ENCODE measurements around the gene GMEB2. TPM values are rescaled to one million over a fixed set of nuclear protein-coding genes. Genes with fewer than 3 reads are reported as not detected.

Gene GMEB2
- total RNA-seq, 1 donor: 9.4 TPM

DNA sequence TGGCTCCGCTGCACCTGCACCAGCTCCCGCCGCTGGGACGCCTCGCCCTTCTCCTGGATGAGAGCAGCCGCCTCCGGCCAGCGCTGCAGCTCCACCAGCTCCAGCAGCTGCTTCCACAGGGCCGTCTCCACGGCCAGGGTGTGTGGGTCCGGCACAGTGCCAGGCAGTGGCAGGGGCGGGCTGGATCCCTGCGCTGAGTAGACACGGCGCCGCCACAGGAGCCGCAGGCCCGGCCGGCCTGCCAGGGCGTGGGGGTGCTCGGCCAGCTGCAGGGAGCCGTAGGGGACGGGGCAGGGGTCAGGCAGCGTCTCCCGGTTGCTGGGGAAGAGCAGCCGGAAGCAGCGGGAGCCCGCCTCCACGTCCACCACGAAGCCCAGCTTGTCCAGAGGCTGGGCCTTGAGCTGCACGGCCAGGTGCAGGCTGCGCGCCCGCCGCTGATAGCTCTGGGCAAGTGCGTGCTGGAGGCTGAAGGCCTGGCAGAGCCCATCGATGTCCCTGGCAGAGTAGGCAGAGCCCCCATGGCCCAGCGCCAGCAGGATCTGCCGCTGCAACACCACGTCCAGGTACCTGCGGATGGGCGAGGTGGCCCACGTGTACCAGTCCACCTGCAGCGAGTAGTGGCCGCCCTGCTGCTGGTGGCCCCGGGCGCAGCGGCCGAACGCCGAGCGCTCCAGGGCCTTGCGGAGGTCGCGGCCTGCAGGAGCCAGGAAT is 63.5 kb downstream of the GMEB2 start:
- TF ChIP-seq, protein P1, sequence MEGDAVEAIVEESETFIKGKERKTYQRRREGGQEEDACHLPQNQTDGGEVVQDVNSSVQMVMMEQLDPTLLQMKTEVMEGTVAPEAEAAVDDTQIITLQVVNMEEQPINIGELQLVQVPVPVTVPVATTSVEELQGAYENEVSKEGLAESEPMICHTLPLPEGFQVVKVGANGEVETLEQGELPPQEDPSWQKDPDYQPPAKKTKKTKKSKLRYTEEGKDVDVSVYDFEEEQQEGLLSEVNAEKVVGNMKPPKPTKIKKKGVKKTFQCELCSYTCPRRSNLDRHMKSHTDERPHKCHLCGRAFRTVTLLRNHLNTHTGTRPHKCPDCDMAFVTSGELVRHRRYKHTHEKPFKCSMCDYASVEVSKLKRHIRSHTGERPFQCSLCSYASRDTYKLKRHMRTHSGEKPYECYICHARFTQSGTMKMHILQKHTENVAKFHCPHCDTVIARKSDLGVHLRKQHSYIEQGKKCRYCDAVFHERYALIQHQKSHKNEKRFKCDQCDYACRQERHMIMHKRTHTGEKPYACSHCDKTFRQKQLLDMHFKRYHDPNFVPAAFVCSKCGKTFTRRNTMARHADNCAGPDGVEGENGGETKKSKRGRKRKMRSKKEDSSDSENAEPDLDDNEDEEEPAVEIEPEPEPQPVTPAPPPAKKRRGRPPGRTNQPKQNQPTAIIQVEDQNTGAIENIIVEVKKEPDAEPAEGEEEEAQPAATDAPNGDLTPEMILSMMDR (IDR thresholded peaks at IDR 0.05; ENCODE audit: extremely low read depth, low read depth, low read length): no peak
- no peaks in the 10 kb centered on the region for H4K20me1 ChIP-seq (ENCODE audit: insufficient read depth, low read length)
- H3K4me1 ChIP-seq (ENCODE audit: insufficient read depth, low read length): no peaks in the 10 kb centered on the region
- no peaks in the 10 kb centered on the region for H3K27me3 ChIP-seq (ENCODE audit: insufficient read depth, low read length)
- H3K27ac ChIP-seq (ENCODE audit: low read depth, low read length): no peak overlapping the region
- no peak overlapping the region for H3K4me3 ChIP-seq (ENCODE audit: insufficient read depth, low read length)
- H3K4me2 ChIP-seq (ENCODE audit: insufficient read depth, low read length): no peak overlapping the region
- H2AFZ ChIP-seq (ENCODE audit: low read length): no peak overlapping the region
- no peaks in the 10 kb centered on the region for H3K36me3 ChIP-seq (ENCODE audit: insufficient read depth, low read length)
- H3K79me2 ChIP-seq (ENCODE audit: insufficient read depth, low read length): no peaks in the 10 kb centered on the region
- no peak for DNase-seq (ENCODE audit: insufficient read length, low spot score, missing footprints)
- no peaks in the 10 kb centered on the region for H3K9me3 ChIP-seq (ENCODE audit: low read depth, low read length)

DNA sequence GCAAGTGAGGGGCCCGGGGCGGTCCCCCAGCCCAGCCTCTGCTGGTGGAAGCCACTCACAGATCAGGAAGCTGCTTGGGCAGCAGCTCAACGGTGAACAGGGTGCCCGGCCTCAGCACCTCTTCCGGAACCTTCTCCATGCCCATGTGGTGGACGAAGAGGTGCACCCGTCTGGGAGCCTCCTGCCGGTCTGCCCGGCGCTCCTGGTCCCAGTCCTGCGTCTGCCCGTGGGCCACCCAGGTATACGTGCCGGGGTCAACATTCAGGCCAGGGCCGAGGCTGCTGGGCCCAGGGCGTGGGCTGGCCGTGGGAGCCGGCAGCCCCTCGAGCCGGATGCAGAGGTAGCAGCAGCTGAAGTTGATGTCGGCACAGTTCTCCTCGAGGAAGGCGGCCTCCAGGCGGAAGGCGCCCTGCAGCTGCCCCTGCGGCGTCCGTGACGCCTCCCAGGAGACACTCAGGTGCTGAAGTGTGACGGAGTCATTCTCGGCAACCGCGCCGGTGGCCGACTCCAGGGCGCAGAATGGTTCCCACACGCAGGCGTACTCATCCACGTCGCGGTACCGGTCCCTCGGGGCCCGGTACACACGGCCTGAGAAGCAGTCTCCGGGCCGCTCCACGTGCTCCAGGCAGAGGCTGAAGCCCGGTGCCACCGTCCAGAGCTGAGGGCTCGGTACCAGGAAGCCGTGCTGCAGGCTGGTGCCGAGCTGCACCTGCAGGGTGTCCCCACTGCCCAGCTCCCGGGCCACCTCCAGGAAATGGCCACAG is 64.3 kb downstream of the GMEB2 start:
- Histone ChIP-seq H3K27me3 (ENCODE audit: insufficient read depth, low read length) (no peaks in the 10 kb centered on the region), H2AFZ (ENCODE audit: low read length) (no peak overlapping the region), H3K79me2 (ENCODE audit: insufficient read depth, low read length) (no peaks in the 10 kb centered on the region), H3K27ac (ENCODE audit: low read depth, low read length) (no peak overlapping the region), H3K9me3 (ENCODE audit: low read depth, low read length) (no peaks in the 10 kb centered on the region), H3K4me2 (ENCODE audit: insufficient read depth, low read length) (no peak overlapping the region), H3K4me3 (ENCODE audit: insufficient read depth, low read length) (no peak overlapping the region), H3K36me3 (ENCODE audit: insufficient read depth, low read length) (no peaks in the 10 kb centered on the region), H3K4me1 (ENCODE audit: insufficient read depth, low read length) (no peaks in the 10 kb centered on the region), H4K20me1 (ENCODE audit: insufficient read depth, low read length) (no peaks in the 10 kb centered on the region)
- TF ChIP-seq, protein P1 (IDR thresholded peaks at IDR 0.05; ENCODE audit: extremely low read depth, low read depth, low read length): no peak
- no peak for DNase-seq (ENCODE audit: insufficient read length, low spot score, missing footprints)

DNA sequence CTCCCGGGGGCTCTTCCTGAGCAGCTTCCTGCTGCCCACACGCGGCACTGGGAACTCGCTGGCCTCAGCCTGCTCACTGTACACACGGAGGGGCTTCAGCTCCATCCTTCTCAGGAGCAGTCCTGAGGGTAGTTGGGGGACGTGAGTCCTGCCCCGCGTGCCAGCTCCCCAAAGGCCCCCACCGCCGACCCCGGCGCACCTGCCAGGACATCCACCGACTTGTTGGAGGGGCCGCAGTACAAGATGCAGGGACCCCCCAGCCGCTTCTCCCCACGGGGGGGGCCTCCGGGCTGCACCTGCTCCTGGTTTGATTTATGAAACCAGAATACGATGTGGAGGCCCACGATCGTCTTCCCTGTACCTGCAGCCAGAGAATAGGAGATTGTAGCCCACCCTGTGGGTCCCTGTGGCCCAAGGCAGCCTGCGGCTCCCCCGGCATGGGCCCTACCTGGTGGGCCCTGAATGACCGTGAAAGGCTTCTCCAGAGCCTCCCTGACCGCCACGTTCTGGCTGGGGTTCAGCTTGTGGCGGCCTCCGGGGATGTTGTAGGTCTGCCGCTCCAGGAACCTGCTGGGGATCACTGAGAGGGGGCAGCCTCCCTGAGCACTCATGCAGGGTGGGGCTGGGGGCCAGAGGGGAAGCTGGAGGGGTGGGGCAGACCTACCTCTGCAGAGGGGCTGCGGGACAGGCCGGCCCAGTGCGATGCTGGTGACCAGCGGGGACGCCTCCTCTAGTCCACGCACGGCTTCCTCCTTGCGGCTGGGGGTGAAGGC is 65.1 kb downstream of the GMEB2 start:
- DNase-seq (ENCODE audit: insufficient read length, low spot score, missing footprints): no peak
- no peaks in the 10 kb centered on the region for H3K4me1 ChIP-seq (ENCODE audit: insufficient read depth, low read length)
- H3K4me3 ChIP-seq (ENCODE audit: insufficient read depth, low read length): no peak overlapping the region
- no peak overlapping the region for H3K4me2 ChIP-seq (ENCODE audit: insufficient read depth, low read length)
- no peaks in the 10 kb centered on the region for H3K27me3 ChIP-seq (ENCODE audit: insufficient read depth, low read length)
- no peaks in the 10 kb centered on the region for H3K79me2 ChIP-seq (ENCODE audit: insufficient read depth, low read length)
- TF ChIP-seq, protein P1 (IDR thresholded peaks at IDR 0.05; ENCODE audit: extremely low read depth, low read depth, low read length): no peak
- no peaks in the 10 kb centered on the region for H3K9me3 ChIP-seq (ENCODE audit: low read depth, low read length)
- H3K36me3 ChIP-seq (ENCODE audit: insufficient read depth, low read length): no peaks in the 10 kb centered on the region
- no peaks in the 10 kb centered on the region for H4K20me1 ChIP-seq (ENCODE audit: insufficient read depth, low read length)
- H2AFZ ChIP-seq (ENCODE audit: low read length): no peak overlapping the region
- H3K27ac ChIP-seq (ENCODE audit: low read depth, low read length): no peak overlapping the region
